Activated CD4-positive, alpha-beta memory T cell treated with anti-CD3 and anti-CD28 coated beads, Interleukin-2, amount 10 ng/mL, durations not matched to agents 7 days and 5 days (primary cell): Measurements from ENCODE around the gene NXPE3. TPM values are rescaled to one million over a fixed set of nuclear protein-coding genes. Genes with fewer than 3 reads are reported as not detected.

ENCODE experiments used
- CTCF ChIA-PET: fragments of 350-600 bp; sonication (Branson Sonifier 250); formaldehyde crosslinking; loops from one replicate; lab custom pipeline; 2021; ENCODE audit warnings: antibody characterized with exemption, inconsistent platforms; lab: Charles Lee
- POLR2A ChIA-PET: fragments of 350-600 bp; sonication (Branson Sonifier 250); formaldehyde crosslinking; loops from one replicate; lab custom pipeline; 2021; ENCODE audit warnings: antibody characterized with exemption; lab: Charles Lee
- DNase-seq: peaks from one replicate; pipeline ENCODE4 v3.0.0-alpha.2; 2020
- H3K27ac Mint-ChIP-seq: one replicate; pipeline ENCODE4 v1.8.0; 2021; ENCODE audit warnings: mild to moderate bottlenecking, mixed read lengths
- H3K27me3 Mint-ChIP-seq: one replicate; pipeline ENCODE4 v1.8.0; 2021; ENCODE audit warnings: mixed read lengths
- H3K36me3 Mint-ChIP-seq: one replicate; pipeline ENCODE4 v1.8.0; 2021; ENCODE audit warnings: low read depth, mixed read lengths
- H3K4me1 Mint-ChIP-seq: one replicate; pipeline ENCODE4 v1.8.0; 2021; ENCODE audit warnings: mixed read lengths
- H3K4me3 Mint-ChIP-seq: one replicate; pipeline ENCODE4 v1.8.0; 2021; ENCODE audit warnings: mild to moderate bottlenecking, mixed read lengths
- H3K9me3 Mint-ChIP-seq: one replicate; pipeline ENCODE4 v1.8.0; 2021; ENCODE audit warnings: mixed read lengths
- total RNA-seq, 2 experiments: library from RNA; stranded (reverse); gene quantifications; one replicate each; pipeline ENCODE4 v1.2.3, GENCODE V29; 2021

Gene NXPE3
- total RNA-seq, 2 experiments from 2014 or later: 22.4 to 23.6 TPM

DNA sequence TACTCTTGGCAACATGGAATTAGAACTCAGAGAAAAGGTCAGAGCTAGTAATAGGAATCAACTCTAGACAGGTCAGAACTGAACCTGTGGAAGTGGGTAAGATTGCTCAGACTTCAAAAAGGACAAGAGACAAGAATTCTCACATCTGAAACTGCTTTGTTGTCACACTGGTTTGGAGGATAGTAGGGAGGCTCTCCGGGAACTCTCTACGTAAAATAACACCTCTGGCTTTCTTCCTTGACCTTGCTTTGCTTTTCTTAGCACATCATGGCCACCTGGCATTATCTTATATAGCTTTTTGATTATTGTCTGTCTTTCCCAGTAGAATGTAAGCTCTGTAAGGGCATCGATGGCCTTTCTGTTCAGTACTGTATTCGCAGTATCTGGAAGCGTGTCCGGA lies 57.1 kb downstream of the NXPE3 start:
- H3K27me3 Mint-ChIP-seq: no peaks in the 10 kb centered on the region
- no peak overlapping the region for H3K27ac Mint-ChIP-seq
- no peaks in the 10 kb centered on the region for H3K9me3 Mint-ChIP-seq
- peaks cover 35% of the 10 kb centered on the region for H3K4me1 Mint-ChIP-seq
- CTCF ChIA-PET: no interaction called here
- DNase-seq: no peak
- H3K4me3 Mint-ChIP-seq: no peak overlapping the region
- peaks cover 30% of the 10 kb centered on the region for H3K36me3 Mint-ChIP-seq
- POLR2A ChIA-PET: interaction anchor here (14.9 kb wide), 1 partner anchor 16 kb away, joined by 374 read pairs; the partner anchor contains the start of gene NFKBIZ

DNA sequence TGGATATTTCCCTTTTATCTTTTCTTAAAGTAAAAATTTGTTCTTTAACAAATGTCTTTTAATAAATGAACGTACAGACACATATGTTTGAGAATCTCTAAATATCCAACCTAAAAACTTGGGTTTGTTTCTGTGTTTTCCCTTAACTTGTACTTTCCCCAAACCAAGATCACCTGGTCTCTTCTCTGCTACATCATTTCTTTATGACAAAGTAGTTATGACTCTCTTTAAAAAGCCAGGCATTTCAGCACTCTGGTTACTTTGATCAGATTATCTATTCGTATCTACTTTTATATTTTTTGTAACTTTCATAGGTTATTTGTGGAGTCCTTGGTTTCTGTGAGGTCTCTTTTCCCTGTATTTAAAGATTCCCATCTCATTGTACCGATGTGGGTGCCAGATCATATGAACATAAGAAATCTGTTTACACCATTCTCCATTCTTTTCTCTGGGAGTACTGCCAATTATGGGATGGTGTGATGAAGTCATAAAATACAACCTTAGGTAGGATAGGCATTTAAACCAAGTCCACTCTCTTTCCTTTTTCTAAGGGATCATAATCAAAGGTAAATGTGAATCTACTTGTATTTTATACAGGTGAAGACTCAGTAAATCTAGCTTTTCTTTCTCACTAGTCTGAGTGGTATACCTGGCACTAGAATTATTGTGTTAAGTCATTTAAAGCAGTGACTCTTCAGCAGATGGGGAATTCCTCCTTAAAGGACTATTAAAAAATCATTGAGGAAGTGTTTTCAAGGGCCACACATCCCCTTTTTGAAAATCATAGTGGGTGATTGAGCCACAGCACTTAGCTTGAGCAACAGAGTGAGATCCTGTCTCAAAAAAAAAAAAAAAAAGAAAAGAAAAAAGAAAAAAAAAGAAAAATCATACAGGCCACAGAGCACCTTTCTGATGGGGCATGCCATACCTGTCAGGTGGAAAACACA lies 57.9 kb downstream of the NXPE3 start:
- Mint-ChIP-seq H3K4me1 (peaks cover 29% of the 10 kb centered on the region), H3K4me3 (no peak overlapping the region), H3K27ac (no peak overlapping the region), H3K27me3 (no peaks in the 10 kb centered on the region), H3K36me3 (peaks cover 29% of the 10 kb centered on the region), H3K9me3 (peaks cover 1% of the 10 kb centered on the region)
- no peak for DNase-seq
- CTCF ChIA-PET: no interaction called here
- POLR2A ChIA-PET: interaction anchor here (14.9 kb wide), 1 partner anchor 15 kb away, joined by 374 read pairs; the partner anchor contains the start of gene NFKBIZ

DNA sequence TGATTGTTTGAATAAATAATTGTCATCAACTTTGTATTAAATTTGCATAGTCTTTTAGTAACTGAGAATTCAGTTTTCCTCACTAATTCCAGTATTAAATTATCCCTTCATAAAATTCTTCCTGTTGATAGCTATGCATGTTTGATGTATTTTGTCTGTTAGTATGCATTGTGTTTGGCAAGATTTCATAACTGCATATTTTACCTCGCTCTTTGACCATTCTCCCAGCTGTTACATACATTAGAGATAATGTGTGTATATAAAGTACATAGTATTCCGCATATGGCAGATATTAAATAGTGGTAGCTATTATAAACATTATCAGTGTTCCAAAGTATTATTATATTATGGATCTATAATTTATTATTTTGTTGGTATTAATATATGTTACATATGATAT lies 59.7 kb downstream of the NXPE3 start:
- H3K9me3 Mint-ChIP-seq: peaks cover 4% of the 10 kb centered on the region
- DNase-seq: no peak
- POLR2A ChIA-PET: interaction anchor here (1.4 to 14.9 kb wide), 2 partner anchors 9 to 13 kb away, joined by 6 to 374 read pairs; partner anchors contain the start of gene NFKBIZ
- peaks cover 17% of the 10 kb centered on the region for H3K4me1 Mint-ChIP-seq
- CTCF ChIA-PET: interaction anchor here (0.6 to 1.5 kb wide), 5 partner anchors 10 to 29 kb away, joined by 3 read pairs; partner anchors contain the start of gene NFKBIZ
- H3K27me3 Mint-ChIP-seq: no peaks in the 10 kb centered on the region
- no peak overlapping the region for H3K4me3 Mint-ChIP-seq
- peaks cover 20% of the 10 kb centered on the region for H3K36me3 Mint-ChIP-seq
- H3K27ac Mint-ChIP-seq: no peak overlapping the region

DNA sequence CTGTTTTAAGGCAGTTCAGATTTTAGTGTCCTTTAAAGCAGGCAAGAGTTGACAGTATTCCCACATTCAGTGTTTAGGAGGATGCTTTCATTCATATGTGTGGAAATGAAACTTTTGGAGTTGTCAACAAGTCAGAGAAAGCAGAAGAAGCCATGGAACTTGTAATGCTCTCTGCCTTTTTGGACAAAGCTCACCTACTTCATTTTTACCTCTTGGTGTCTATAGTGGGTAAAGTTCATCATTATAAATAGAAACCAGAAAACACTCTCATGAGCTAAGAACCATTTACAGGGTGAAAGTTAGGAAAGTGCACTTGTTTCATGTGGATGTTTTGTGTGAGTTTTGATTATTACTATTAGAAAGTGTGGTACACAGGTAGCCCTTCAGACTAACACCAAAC lies 61.1 kb downstream of the NXPE3 start:
- DNase-seq: no peak
- H3K4me1 Mint-ChIP-seq: peaks cover 6% of the 10 kb centered on the region
- peaks cover 4% of the 10 kb centered on the region for H3K9me3 Mint-ChIP-seq
- no peak overlapping the region for H3K27ac Mint-ChIP-seq
- no peaks in the 10 kb centered on the region for H3K27me3 Mint-ChIP-seq
- no peak overlapping the region for H3K4me3 Mint-ChIP-seq
- CTCF ChIA-PET: interaction anchor here (1.3 kb wide), 1 partner anchor 31 kb away, joined by 3 read pairs; no protein-coding TSS in a partner anchor
- peaks cover 25% of the 10 kb centered on the region for H3K36me3 Mint-ChIP-seq
- POLR2A ChIA-PET: interaction anchor here (1.4 to 14.9 kb wide), 2 partner anchors 10 to 12 kb away, joined by 6 to 374 read pairs; partner anchors contain the start of gene NFKBIZ

DNA sequence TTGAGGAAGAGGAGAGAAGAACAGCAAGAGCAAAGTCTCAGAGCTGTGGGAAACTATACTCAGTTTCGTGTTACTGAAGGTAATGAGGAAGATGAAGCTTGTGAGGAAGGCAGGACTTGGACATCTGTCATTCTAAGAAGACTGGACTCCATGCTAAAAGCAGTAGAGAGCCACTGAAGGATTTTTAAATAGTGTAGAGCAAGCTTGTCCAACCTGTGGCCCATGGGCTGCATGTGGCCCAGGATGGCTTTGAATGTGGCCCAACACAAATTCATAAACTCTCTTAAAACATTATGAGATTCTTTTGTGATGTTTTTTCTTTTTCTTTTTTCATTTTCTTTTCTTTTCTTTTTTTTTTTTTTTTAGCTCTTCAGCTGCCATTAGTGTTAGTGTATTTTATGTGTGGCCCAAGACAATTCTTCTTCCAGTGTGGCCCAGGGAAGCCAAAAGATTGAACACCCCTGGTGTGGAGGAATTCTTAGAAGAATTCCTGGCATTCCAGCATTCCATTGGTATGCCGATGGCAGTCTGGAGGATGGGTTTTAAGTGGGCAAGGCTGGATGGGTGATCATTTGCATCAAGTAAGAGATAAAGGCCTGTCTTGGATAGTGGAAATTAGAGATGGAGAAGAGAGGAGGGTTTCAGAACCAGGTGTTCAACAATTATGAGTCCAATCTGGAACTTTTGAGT lies 63.4 kb downstream of the NXPE3 start:
- no peak for DNase-seq
- peaks cover 25% of the 10 kb centered on the region for H3K36me3 Mint-ChIP-seq
- H3K4me1 Mint-ChIP-seq: peaks cover 6% of the 10 kb centered on the region
- peaks cover 4% of the 10 kb centered on the region for H3K9me3 Mint-ChIP-seq
- POLR2A ChIA-PET: interaction anchor here (1.0 to 3.0 kb wide), 4 partner anchors 9 to 15 kb away, joined by 3 to 9 read pairs (median 4); no protein-coding TSS in a partner anchor
- CTCF ChIA-PET: interaction anchor here (1.1 kb wide), 1 partner anchor 383 kb away, joined by 3 read pairs; no protein-coding TSS in a partner anchor
- H3K27ac Mint-ChIP-seq: no peak overlapping the region
- H3K4me3 Mint-ChIP-seq: no peak overlapping the region
- no peaks in the 10 kb centered on the region for H3K27me3 Mint-ChIP-seq

DNA sequence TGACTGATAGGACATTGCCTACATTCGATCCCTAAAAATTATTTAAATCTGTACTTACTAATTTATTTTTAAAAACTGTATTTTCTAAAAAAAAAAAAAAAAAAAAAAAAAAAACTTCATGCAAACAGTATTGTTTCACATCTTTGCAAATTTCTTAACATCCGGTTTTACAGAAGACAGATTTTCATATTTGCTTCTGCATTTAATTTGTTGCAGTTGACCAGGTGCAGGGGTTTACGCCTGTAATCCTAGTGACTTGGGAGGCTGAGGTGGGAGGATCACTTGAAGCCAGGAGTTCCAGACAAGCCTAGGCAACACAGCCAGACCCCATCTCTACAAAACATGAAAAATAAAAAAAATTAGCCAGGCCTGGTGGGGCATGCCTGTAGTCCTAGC lies 63.9 kb downstream of the NXPE3 start:
- H3K27ac Mint-ChIP-seq: no peak overlapping the region
- H3K27me3 Mint-ChIP-seq: no peaks in the 10 kb centered on the region
- no peak overlapping the region for H3K4me3 Mint-ChIP-seq
- H3K36me3 Mint-ChIP-seq: peaks cover 25% of the 10 kb centered on the region
- ChIA-PET CTCF (interaction anchor here (1.1 kb wide), 1 partner anchor 382 kb away, joined by 3 read pairs; no protein-coding TSS in a partner anchor), POLR2A (interaction anchor here (1.0 to 3.0 kb wide), 2 partner anchors 13 to 16 kb away, joined by 4 to 9 read pairs; no protein-coding TSS in a partner anchor)
- DNase-seq: no peak
- peaks cover 9% of the 10 kb centered on the region for H3K4me1 Mint-ChIP-seq
- H3K9me3 Mint-ChIP-seq: peaks cover 4% of the 10 kb centered on the region

DNA sequence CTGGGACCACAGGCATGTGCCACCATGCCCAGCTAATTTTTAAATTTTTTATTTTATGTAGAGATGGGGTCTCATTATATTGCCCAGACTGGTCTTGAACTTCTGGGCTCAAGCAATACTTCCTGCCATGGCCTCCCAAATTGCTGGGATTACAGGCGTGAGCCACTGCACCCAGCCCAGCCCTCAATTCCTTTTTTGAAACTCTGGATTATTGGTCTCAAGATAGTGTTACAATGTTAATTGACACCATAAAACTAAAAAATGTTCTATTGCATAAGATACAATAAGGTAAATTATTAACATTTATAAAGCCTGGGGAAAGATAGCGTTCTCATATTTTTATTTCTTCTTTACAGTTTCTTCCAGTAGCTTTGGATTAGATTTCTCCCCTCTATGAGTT lies 66.4 kb downstream of the NXPE3 start:
- H3K36me3 Mint-ChIP-seq: peaks cover 29% of the 10 kb centered on the region

DNA sequence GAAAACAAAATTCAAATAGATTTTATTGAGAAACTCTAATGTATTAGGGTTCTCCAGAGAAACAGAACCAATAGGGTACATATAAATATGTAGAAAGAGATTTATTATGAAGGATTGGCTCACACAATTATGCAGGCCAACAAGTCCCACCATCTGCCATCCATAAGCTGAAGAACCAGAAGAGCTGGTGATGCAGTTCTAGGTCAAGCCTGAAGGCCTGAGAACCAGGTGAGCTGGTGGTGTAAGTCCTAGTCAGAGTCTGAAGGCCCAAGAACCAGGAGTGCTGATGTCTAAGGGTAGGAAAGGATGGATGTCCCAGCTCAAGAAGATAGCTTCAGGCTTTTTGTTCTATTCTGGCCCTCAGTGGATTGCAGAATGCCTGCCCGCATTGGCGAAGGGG lies 67.7 kb downstream of the NXPE3 start:
- ChIA-PET CTCF (interaction anchor here (0.9 kb wide), 1 partner anchor 32 kb away, joined by 3 read pairs; no protein-coding TSS in a partner anchor), POLR2A (interaction anchor here (13.1 kb wide), 1 partner anchor 14 kb away, joined by 374 read pairs; no protein-coding TSS in a partner anchor)
- Mint-ChIP-seq H3K27me3 (no peaks in the 10 kb centered on the region), H3K9me3 (peaks cover 4% of the 10 kb centered on the region), H3K27ac (no peak overlapping the region), H3K36me3 (peaks cover 42% of the 10 kb centered on the region), H3K4me1 (peaks cover 25% of the 10 kb centered on the region), H3K4me3 (no peak overlapping the region)
- DNase-seq: no peak

More for the DNA sequence above, 66.4 kb downstream of the NXPE3 start:
- POLR2A ChIA-PET: interaction anchor here (13.1 kb wide), 1 partner anchor 12 kb away, joined by 374 read pairs; no protein-coding TSS in a partner anchor
- Mint-ChIP-seq H3K4me3 (no peak overlapping the region), H3K27ac (no peak overlapping the region), H3K9me3 (peaks cover 4% of the 10 kb centered on the region), H3K27me3 (no peaks in the 10 kb centered on the region), H3K4me1 (peaks cover 16% of the 10 kb centered on the region)
- DNase-seq: no peak
- CTCF ChIA-PET: interaction anchor here (0.7 kb wide), 1 partner anchor 1531 kb away, joined by 3 read pairs; no protein-coding TSS in a partner anchor

DNA sequence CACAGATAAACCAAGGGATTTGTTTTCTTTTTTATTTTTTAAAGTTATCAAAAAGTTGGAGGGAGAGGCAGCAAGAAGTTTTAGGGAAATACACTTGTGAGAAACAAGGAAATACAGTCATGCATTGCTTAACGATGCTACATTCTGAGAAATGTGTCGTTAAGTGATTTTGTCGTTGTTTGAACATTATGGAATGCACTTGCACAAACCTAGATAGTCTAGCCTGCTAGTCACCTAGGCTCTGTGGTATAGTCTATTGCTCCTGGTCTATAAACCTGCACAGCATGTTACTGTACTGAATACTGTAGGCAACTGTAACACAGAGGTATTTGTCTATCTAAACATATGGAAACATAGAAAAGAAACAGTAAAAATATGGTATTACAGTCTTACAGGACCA lies 68.3 kb downstream of the NXPE3 start:
- Mint-ChIP-seq H3K27me3 (no peaks in the 10 kb centered on the region), H3K9me3 (no peaks in the 10 kb centered on the region), H3K36me3 (peaks cover 43% of the 10 kb centered on the region), H3K27ac (no peak overlapping the region), H3K4me3 (no peak overlapping the region), H3K4me1 (peaks cover 28% of the 10 kb centered on the region)
- ChIA-PET CTCF (interaction anchor here (0.9 kb wide), 1 partner anchor 33 kb away, joined by 3 read pairs; no protein-coding TSS in a partner anchor), POLR2A (interaction anchor here (3.2 to 13.1 kb wide), 2 partner anchors 14 to 37 kb away, joined by 25 to 374 read pairs; no protein-coding TSS in a partner anchor)
- DNase-seq: no peak

DNA sequence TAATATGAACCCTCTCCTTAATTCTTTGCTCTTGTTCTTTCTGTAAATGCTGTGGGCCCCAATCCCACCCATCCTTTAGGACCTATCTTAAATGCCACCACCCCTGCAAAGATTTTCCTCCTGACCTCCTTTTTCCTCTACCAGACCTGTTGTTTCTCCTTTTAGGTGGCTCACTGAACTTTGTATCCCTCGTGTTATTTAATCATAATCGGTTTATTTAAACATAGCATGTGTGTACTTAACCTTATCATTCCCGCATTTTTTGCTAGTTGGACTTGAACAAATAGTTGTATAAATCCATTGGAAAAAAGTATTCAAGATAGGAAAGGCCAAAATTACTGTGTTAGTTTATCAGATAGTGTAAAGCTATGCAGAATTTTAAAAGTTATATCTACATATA lies 69.3 kb downstream of the NXPE3 start:
- H3K27ac Mint-ChIP-seq: peak overlapping the region; percentile 77
- H3K4me1 Mint-ChIP-seq: peaks cover 38% of the 10 kb centered on the region

DNA sequence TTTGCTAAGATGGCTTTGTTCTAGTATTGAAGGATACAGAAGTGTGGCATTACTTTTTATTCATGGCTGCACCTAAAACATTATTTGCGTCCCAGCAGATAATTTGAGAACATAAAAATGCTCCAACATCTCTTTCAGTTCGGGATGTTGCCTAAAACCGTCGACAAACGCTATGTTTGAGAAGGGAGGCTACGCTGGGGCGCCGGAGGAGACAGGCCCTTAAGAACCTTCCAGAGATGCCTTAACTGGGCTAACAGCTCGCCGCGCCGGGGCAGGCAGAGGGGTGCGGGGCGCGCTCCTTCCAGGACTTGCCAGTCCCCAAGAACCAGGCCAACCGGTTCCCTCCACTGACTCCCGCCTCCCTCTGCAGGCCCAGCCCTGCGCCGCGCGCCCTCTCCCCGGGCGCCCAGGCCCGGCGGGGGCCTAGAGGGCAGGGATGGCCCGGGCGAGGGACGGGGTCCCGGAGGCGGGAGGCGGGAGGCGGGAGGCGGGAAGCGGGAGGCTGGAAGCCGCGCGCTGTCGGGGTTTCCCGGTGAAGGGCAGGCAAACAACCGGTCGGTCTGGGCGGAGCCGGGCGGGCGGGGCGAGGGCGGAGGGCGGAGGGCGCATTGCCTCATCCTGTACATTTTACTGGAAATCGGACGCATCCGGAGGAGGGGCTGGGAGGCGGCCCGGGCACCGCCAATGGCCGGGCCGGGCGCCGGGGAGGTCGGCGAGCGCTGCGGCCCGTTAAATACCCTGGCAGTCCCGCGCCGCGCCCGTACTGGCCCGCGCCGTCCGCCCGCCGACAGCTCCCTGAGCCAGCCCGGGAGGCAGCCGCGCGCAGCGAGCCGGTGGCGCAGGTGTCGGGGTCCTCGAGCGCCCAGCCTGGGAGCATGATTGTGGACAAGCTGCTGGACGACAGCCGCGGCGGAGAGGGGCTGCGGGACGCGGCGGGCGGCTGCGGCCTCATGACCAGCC lies 70.0 kb downstream of the NXPE3 start, which contains the start of gene NFKBIZ:
Gene NFKBIZ, plus strand, starts transcription at position 761 of the 960 bp plus-strand sequence. Its CDS starts 115 bp downstream, at position 876.
- peak; percentile 95 for DNase-seq
- peaks cover 57% of the 10 kb centered on the region for H3K36me3 Mint-ChIP-seq
- peak within 1 kb of the TSS; percentile 98 for H3K4me3 Mint-ChIP-seq
- peak within 1 kb of the TSS; percentile 100 for H3K27ac Mint-ChIP-seq
- H3K9me3 Mint-ChIP-seq: no peaks in the 10 kb centered on the region
- H3K4me1 Mint-ChIP-seq: peaks cover 44% of the 10 kb centered on the region
- POLR2A ChIA-PET: interaction anchor here (0.8 to 13.1 kb wide), 42 partner anchors 8 to 1139 kb away, joined by 3 to 374 read pairs (median 6); partner anchors contain the start of genes CEP97, NXPE3, PCNP and RPL24
- no peaks in the 10 kb centered on the region for H3K27me3 Mint-ChIP-seq
- CTCF ChIA-PET: interaction anchor here (1.0 to 1.9 kb wide), 12 partner anchors 10 to 380 kb away, joined by 3 to 17 read pairs (median 5); partner anchors contain the start of gene CEP97

More for the DNA sequence above, 69.3 kb downstream of the NXPE3 start:
- Mint-ChIP-seq H3K36me3 (peaks cover 49% of the 10 kb centered on the region), H3K4me3 (peak overlapping the region; percentile 98), H3K27me3 (no peaks in the 10 kb centered on the region), H3K9me3 (no peaks in the 10 kb centered on the region)
- ChIA-PET POLR2A (interaction anchor here (1.5 to 13.1 kb wide), 13 partner anchors 10 to 375 kb away, joined by 3 to 374 read pairs (median 19); partner anchors contain the start of gene ZBTB11), CTCF (interaction anchor here (1.0 to 1.9 kb wide), 4 partner anchors 9 to 30 kb away, joined by 3 to 10 read pairs (median 4); no protein-coding TSS in a partner anchor)
- no peak for DNase-seq
